T follicular helper cell (primary cell): ENCODE data around the gene FBLN5.
"Not testable (repeated sequence)": the region's sequence is repeated elsewhere in the genome, so short reads cannot be mapped to it uniquely, and the experiment has no call there.

Experiments
- DNase-seq: peaks from one replicate; pipeline ENCODE4 v3.0.0-alpha.2; 2020; ENCODE audit warnings: low read depth

FBLN5 gene

GRCh38 chr14:91906374-91906773 is 41.1 kb downstream of the FBLN5 start:
- no peak for DNase-seq

GRCh38 chr14:91904956-91905645 is 42.4 kb downstream of the FBLN5 start:
- no peak for DNase-seq

- no peak for DNase-seq
These were observed 43.0 kb downstream of the FBLN5 start for GRCh38 chr14:91904483-91904882.

- DNase-seq: no peak
These were observed 44.4 kb downstream of the FBLN5 start for GRCh38 chr14:91903070-91903469.

- no peak for DNase-seq
These were observed 45.2 kb downstream of the FBLN5 start for GRCh38 chr14:91902336-91902735.

- no peak for DNase-seq
These were observed 45.9 kb downstream of the FBLN5 start for GRCh38 chr14:91901449-91902226.

- DNase-seq: no peak
These were observed 47.7 kb downstream of the FBLN5 start for GRCh38 chr14:91899806-91900205.

GRCh38 chr14:91899213-91899612 is 48.3 kb downstream of the FBLN5 start:
- no peak for DNase-seq

GRCh38 chr14:91898372-91898771 is 49.1 kb downstream of the FBLN5 start:
- no peak for DNase-seq

- DNase-seq: not testable (repeated sequence)
These were observed 49.8 kb downstream of the FBLN5 start for GRCh38 chr14:91897716-91898115.

- no peak for DNase-seq
These were observed 50.3 kb downstream of the FBLN5 start for GRCh38 chr14:91897106-91897701.

GRCh38 chr14:91896419-91896818 is 51.1 kb downstream of the FBLN5 start:
- DNase-seq: no peak

GRCh38 chr14:91893669-91894068 is 53.8 kb downstream of the FBLN5 start:
- DNase-seq: no peak

GRCh38 chr14:91893007-91893406 is 54.5 kb downstream of the FBLN5 start:
- DNase-seq: peak; percentile 22

- no peak for DNase-seq
These were observed 55.7 kb downstream of the FBLN5 start for GRCh38 chr14:91891721-91892220.

- no peak for DNase-seq
These were observed 56.4 kb downstream of the FBLN5 start for GRCh38 chr14:91891101-91891500.

- DNase-seq: no peak
These were observed 57.2 kb downstream of the FBLN5 start for GRCh38 chr14:91890291-91890749.

- DNase-seq: no peak
These were observed 57.9 kb downstream of the FBLN5 start for GRCh38 chr14:91889477-91890211.

- no peak for DNase-seq
These were observed 58.6 kb downstream of the FBLN5 start for GRCh38 chr14:91888641-91889476.

- DNase-seq: no peak
These were observed 60.5 kb downstream of the FBLN5 start for GRCh38 chr14:91886961-91887360.

- no peak for DNase-seq
These were observed 61.7 kb downstream of the FBLN5 start for GRCh38 chr14:91885839-91886238.
